Measurements from ENCODE around the gene TRIM13. TPM values are rescaled to one million over a fixed set of nuclear protein-coding genes. Genes with fewer than 3 reads are reported as not detected.
"Not testable (repeated sequence)": the region's sequence is repeated elsewhere in the genome, so short reads cannot be mapped to it uniquely, and the experiment has no call there.

The TRIM13 gene, protein sequence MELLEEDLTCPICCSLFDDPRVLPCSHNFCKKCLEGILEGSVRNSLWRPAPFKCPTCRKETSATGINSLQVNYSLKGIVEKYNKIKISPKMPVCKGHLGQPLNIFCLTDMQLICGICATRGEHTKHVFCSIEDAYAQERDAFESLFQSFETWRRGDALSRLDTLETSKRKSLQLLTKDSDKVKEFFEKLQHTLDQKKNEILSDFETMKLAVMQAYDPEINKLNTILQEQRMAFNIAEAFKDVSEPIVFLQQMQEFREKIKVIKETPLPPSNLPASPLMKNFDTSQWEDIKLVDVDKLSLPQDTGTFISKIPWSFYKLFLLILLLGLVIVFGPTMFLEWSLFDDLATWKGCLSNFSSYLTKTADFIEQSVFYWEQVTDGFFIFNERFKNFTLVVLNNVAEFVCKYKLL
- total RNA-seq = 10 to 100 TPM; 10.6 to 12.9 TPM

DNA sequence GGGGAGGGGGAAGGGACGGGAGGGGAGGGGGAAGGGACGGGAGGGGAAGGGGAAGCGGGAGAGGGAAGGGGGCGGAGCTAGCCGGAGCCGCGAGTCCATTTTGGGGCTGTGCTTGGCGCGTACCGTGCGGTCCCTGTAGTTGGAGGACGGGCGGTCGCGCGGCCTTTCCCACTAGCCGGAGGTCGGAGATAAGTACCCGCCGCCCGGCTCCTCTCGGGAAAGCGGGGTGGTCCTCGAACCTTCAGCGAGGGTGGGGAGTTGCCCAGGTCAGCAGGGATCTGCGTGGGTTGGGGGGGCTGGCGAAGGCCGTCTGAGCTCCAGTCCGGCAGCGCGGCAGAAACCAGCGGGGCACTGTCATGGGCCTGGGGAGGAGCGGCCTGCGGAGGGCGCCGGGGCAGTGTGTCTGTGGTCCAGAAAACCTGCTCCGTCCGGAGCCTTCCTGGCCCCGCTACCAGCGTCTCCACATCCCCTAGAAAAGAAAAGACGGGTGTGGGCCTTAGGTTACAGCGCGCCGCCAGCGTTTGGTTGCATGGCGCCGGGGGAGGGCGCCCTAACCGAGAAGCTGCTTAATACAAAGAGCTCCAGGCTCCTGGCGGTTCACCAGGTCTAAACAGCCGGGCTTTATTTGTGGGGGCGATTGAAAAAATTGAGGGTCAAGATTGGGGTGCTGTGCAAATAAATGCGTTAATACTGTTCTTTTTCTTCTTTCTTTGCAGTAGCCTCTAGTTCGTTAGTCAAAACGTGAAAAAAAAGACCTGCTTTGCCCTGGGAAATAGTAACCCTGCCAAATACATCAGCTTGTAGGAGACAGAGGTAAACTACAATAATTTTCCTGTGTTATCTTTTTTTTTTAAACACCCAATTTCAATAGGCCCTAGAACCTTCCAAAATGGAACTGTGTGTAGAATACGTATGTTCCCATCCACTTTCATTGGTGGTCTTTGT, at the start of gene TRIM13:
TRIM13 (plus strand) TSS at position 92 of the 945 bp plus-strand sequence. CDS start 14,899 bp downstream, outside the sequence.
- Mint-ChIP-seq H3K27me3 (no peaks in the 10 kb centered on the region), H3K36me3 (ENCODE audit: low read depth) (peaks cover 23% of the 10 kb centered on the region), H3K9me3 (ENCODE audit: low read depth) (no peaks in the 10 kb centered on the region), H3K4me3 (peak within 1 kb of the TSS; percentile 77), H3K4me1 (peaks cover 47% of the 10 kb centered on the region), H3K27ac (peak within 1 kb of the TSS; percentile 76)
- intact Hi-C loops (cut with DNase I, micrococcal nuclease) = loop anchor here (1.0 to 5.0 kb wide), 16 partner anchors 61 to 1805 kb away; partner anchors contain the start of genes SPRYD7 (in 2 of the 2), CAB39L (in 1 of the 2), DHRS12 (in 1 of the 2) and EBPL (in 1 of the 2)
- ATAC-seq (peak; percentile 86), DNase-seq (peak; percentile 90)
- POLR2A ChIA-PET = interaction anchor here (0.6 to 1.5 kb wide), 19 partner anchors 17 to 918 kb away, joined by 3 to 16 read pairs (median 5); partner anchors contain the start of genes KPNA3 and SPRYD7
- CTCF ChIA-PET = interaction anchor here (0.6 to 3.8 kb wide), 33 partner anchors 9 to 915 kb away, joined by 3 to 29 read pairs (median 4); partner anchors contain the start of genes KCNRG, KPNA3, PHF11 and RNASEH2B

DNA sequence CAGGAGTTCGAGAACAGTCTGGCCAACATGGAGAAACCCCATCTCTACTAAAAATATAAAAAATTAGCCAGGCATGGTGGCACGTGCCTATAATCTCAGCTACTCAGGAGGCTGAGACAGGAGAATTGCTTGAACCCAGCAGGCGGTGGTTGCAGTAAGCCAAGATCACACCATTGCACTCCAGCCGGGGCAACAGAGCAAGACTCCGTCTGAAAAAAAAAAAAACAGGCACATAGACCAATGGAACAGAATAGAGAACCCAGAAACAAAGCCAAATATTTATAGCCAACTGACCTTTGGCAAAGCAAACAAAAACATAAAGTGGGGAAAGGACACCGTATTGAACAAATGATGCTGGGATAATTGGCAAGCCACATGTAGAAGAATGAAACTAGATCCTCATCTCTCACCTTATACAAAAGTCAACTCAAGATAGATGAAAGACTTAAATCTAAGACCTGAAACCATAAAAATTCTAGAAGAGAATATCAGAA, 48.0 kb upstream of the TRIM13 start:
- H3K36me3 Mint-ChIP-seq (ENCODE audit: low read depth); POLR2A ChIA-PET; H3K4me1 Mint-ChIP-seq; H3K27me3 Mint-ChIP-seq; ATAC-seq; intact Hi-C loops (cut with DNase I, micrococcal nuclease); CTCF ChIA-PET; H3K27ac Mint-ChIP-seq; DNase-seq; H3K9me3 Mint-ChIP-seq (ENCODE audit: low read depth); H3K4me3 Mint-ChIP-seq: not testable (repeated sequence)

DNA sequence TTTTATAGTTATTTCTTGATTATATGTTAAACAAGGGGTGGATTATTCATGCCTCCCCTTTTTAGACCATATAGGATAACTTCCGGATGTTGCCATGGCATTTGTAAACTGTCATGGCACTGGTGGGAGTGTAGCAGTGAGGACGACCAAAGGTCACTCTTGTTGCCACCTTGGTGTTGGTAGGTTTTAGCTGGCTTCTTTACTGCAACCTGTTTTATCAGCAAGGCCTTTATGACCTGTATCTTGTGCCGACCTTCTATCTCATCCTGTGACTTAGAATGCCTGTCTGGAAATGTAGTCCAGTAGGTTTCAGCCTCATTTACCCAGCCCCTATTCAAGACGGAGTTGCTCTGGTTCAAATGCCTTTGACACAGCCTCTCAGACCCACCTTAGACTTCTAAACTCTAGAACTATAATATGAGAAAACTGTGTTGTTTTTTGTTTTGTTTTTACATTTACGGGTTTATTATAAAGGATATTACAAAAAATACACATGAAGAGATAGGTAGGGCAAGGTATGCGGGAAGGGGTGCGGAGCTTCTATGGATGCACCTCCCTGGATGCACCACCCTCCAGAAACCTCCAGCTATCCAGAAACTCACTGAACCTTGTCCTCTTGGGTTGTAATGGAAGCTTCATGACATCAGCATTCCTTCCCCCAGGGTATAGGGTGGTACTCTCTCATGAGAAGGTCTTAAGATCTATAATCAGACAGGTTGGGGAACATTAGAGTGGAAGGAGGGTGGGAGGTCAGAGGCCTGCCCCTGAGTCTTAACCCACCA, 44.9 kb upstream of the TRIM13 start:
- intact Hi-C loops (cut with DNase I, micrococcal nuclease) = no loop called here
- DNase-seq (no peak), ATAC-seq (no peak)
- ChIA-PET CTCF (interaction anchor here (0.7 kb wide), 1 partner anchor 55 kb away, joined by 3 read pairs; no protein-coding TSS in a partner anchor), POLR2A (no interaction called here)
- H3K27ac Mint-ChIP-seq = no peak overlapping the region
- H3K9me3 Mint-ChIP-seq (ENCODE audit: low read depth) = no peaks in the 10 kb centered on the region
- no peaks in the 10 kb centered on the region for H3K4me1 Mint-ChIP-seq
- H3K4me3 Mint-ChIP-seq = no peak overlapping the region
- H3K36me3 Mint-ChIP-seq (ENCODE audit: low read depth) = no peaks in the 10 kb centered on the region
- H3K27me3 Mint-ChIP-seq = no peaks in the 10 kb centered on the region

DNA sequence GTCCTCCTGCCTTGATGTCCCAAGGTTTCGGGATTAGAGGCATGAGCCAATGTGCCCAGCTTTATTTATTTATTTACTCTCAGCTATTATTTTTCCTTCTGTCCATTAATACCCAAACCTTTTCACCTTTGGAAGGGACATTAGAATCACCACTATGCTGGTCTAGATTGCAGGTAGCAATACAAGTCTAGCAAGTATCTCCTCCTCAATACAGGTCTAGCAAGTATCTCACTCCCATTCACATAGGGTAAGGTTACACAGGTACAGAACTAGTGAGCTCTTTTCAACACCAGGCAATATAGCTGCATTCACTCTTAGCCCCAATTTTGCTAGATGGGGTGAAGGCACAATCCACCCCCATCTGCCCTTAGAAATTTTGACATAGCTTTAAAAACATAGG, 43.3 kb upstream of the TRIM13 start:
- ChIA-PET POLR2A (no interaction called here), CTCF (interaction anchor here (0.9 to 1.2 kb wide), 2 partner anchors 23 to 97 kb away, joined by 4 to 5 read pairs; no protein-coding TSS in a partner anchor)
- H3K4me1 Mint-ChIP-seq = no peaks in the 10 kb centered on the region
- H3K27me3 Mint-ChIP-seq = no peaks in the 10 kb centered on the region
- H3K36me3 Mint-ChIP-seq (ENCODE audit: low read depth) = no peaks in the 10 kb centered on the region
- intact Hi-C loops (cut with DNase I, micrococcal nuclease) = no loop called here
- no peak for DNase-seq
- no peak for ATAC-seq
- H3K27ac Mint-ChIP-seq = no peak overlapping the region
- H3K4me3 Mint-ChIP-seq = no peak overlapping the region
- H3K9me3 Mint-ChIP-seq (ENCODE audit: low read depth) = no peaks in the 10 kb centered on the region

DNA sequence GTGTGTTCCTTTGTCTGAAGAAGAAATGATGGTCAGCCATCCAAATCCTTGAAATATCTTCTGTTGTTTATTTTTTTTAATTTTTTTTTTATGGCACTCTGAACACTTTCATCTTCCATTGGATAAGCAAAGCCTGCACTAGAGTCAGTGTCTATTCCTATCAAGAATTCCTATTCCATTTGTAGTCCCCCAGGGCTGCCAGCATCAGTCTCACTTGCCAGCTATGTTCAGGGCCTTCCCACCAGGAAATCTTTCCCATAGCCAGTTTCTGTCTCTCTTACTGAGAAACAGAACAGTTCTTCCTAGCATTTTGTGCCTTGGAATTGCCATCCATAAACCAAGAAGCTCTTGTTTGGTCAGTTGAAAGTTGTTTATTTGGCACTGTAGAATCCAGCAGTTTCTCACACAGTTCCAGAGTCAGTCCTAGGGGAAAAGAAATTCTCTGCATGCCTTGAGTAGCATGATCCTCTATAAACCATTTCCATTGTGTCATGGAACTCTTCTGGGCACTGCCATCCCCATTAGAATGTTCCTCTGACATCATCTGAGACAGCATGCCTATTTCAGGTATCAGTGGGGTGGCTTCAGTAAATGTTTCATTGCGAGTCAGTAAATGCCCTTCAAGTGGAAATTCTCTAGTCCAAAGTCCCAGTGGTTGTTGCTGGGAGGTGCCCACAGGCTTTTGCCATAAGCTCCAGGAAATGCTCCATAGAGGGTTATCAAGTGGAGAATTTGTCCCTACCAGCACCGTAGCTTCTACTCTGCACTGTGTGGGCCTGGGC, 42.0 kb upstream of the TRIM13 start:
- ChIA-PET CTCF (no interaction called here), POLR2A (no interaction called here)
- Mint-ChIP-seq H3K9me3 (ENCODE audit: low read depth) (no peaks in the 10 kb centered on the region), H3K36me3 (ENCODE audit: low read depth) (no peaks in the 10 kb centered on the region), H3K4me1 (no peaks in the 10 kb centered on the region), H3K27me3 (no peaks in the 10 kb centered on the region), H3K27ac (no peak overlapping the region), H3K4me3 (no peak overlapping the region)
- DNase-seq = no peak
- no peak for ATAC-seq
- intact Hi-C loops (cut with DNase I, micrococcal nuclease) = no loop called here

DNA sequence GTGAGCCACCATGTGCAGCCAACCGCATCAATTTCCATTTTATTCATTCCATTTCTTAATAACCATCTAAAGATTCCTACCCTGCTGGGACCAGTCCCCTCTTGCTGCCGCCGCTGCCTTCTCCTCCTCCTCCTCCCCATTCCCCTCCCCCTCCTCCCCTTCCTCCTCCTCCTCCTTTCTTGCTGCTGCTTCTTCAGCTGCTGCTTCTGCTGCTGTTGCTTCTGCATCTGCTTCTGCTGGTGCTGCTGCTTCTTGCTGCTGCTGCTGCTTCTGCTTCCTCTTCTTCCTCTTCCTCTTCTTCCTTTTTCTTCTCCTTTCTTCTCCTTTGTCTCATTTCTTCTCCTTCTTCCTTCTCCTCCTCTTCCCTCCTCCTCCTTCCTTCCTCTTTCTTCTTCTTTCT, 40.7 kb upstream of the TRIM13 start:
- Mint-ChIP-seq H3K4me3 (no peak overlapping the region), H3K36me3 (ENCODE audit: low read depth) (no peaks in the 10 kb centered on the region), H3K9me3 (ENCODE audit: low read depth) (peaks cover 3% of the 10 kb centered on the region), H3K27ac (no peak overlapping the region), H3K27me3 (no peaks in the 10 kb centered on the region), H3K4me1 (no peaks in the 10 kb centered on the region)
- DNase-seq (no peak), ATAC-seq (no peak)
- ChIA-PET POLR2A (no interaction called here), CTCF (interaction anchor here (0.6 kb wide), 1 partner anchor 1012 kb away, joined by 3 read pairs; no protein-coding TSS in a partner anchor)
- intact Hi-C loops (cut with DNase I, micrococcal nuclease) = no loop called here

DNA sequence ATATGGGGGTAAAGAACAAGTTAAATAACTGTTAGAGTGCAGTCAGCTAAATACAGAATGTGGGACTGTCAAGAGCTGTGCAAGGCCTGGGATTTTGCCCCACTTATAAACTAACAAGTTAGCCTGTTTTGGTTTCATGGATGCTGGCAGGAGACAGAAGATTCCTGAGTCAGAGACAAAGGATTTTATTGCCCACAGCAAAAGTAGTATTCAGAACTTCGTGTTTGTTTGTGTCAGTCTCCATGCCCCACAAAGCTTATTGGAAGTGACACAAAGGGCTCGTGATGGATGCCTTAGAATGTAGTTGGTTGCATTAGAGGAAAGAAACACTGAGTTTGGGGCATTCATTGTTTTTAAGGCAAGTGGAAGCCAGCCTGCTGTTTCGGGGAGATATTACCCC, 38.5 kb upstream of the TRIM13 start:
- ATAC-seq = no peak
- Mint-ChIP-seq H3K4me3 (no peak overlapping the region), H3K36me3 (ENCODE audit: low read depth) (no peaks in the 10 kb centered on the region), H3K9me3 (ENCODE audit: low read depth) (peaks cover 6% of the 10 kb centered on the region), H3K27ac (no peak overlapping the region), H3K27me3 (no peaks in the 10 kb centered on the region), H3K4me1 (no peaks in the 10 kb centered on the region)
- intact Hi-C loops (cut with DNase I, micrococcal nuclease) = no loop called here
- no peak for DNase-seq
- POLR2A ChIA-PET = no interaction called here
- CTCF ChIA-PET = no interaction called here

DNA sequence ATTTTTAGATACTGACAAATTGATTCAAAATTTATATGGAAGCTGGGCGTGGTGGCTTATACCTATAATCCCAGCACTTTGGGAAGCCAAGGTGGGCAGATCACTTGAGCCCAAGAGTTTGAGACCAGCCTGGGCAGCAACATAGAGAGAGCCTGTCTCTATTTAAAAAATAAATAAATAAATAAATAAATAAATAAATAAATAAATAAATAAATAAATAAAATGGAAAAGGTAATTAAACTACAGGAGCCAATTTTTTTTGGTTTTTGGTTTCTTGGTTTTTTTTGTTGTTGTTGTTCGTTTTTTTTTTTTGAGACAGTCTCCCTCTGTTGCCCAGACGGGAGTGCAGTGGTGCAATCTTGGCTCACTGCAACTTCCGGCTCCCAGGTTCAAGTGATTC, 29.4 kb upstream of the TRIM13 start:
- H3K9me3 Mint-ChIP-seq (ENCODE audit: low read depth) = peaks cover 18% of the 10 kb centered on the region
- H3K27me3 Mint-ChIP-seq = no peaks in the 10 kb centered on the region
- peaks cover 8% of the 10 kb centered on the region for H3K36me3 Mint-ChIP-seq (ENCODE audit: low read depth)
- no peak for DNase-seq
- ChIA-PET POLR2A (no interaction called here), CTCF (no interaction called here)
- no peak for ATAC-seq
- H3K4me1 Mint-ChIP-seq = no peaks in the 10 kb centered on the region
- no peak overlapping the region for H3K27ac Mint-ChIP-seq
- no peak overlapping the region for H3K4me3 Mint-ChIP-seq
- intact Hi-C loops (cut with DNase I, micrococcal nuclease) = no loop called here

DNA sequence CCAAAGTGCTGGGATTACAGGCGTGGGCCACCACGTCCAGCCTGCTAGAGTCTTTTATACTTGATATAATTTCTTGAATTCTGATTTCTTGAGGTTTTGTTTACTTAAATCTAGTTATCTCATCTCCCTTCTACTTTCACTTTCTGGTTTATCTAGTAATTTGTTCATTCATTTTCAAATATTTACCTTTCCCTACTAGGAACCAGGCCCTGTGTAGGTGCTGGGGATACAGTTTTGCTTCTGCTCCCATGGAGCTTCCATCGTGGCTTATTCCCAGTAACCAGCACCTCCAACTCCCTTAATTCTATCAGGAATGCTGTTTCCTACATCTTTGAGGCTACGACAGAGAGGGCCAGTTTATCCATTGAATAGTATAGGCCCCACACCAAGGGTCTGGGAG, 24.1 kb upstream of the TRIM13 start:
- Mint-ChIP-seq H3K27ac (no peak overlapping the region), H3K4me3 (no peak overlapping the region), H3K36me3 (ENCODE audit: low read depth) (no peaks in the 10 kb centered on the region), H3K4me1 (no peaks in the 10 kb centered on the region), H3K9me3 (ENCODE audit: low read depth) (no peaks in the 10 kb centered on the region), H3K27me3 (no peaks in the 10 kb centered on the region)
- ATAC-seq = no peak
- ChIA-PET CTCF (no interaction called here), POLR2A (no interaction called here)
- intact Hi-C loops (cut with DNase I, micrococcal nuclease) = no loop called here
- no peak for DNase-seq

DNA sequence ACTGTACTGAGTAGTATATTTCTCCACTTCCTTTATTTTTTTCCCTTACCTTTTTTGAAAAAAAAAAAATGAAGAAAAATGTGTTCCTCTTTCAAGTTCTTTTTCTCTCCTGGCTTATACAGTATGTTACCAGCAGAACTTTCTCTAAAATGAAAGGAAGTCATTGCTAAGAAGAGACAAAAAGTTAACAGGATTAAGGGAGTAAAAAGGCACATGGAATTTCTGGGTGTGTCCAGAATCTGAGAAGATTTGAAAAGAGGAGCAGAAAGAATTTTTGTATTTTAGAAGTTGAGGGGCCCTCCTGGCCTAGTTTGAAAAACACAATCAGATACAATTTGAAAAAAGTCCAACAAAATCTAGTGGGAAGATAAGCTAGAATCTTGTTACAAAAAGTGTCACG, 21.0 kb upstream of the TRIM13 start:
- no peak overlapping the region for H3K4me3 Mint-ChIP-seq
- CTCF ChIA-PET = interaction anchor here (0.5 to 2.8 kb wide), 24 partner anchors 10 to 1095 kb away, joined by 3 to 19 read pairs (median 4); partner anchors contain the start of genes SPRYD7 and TRIM13
- H3K4me1 Mint-ChIP-seq = no peaks in the 10 kb centered on the region
- POLR2A ChIA-PET = no interaction called here
- DNase-seq = no peak
- H3K9me3 Mint-ChIP-seq (ENCODE audit: low read depth) = no peaks in the 10 kb centered on the region
- H3K27me3 Mint-ChIP-seq = no peaks in the 10 kb centered on the region
- no peak overlapping the region for H3K27ac Mint-ChIP-seq
- no peak for ATAC-seq
- intact Hi-C loops (cut with DNase I, micrococcal nuclease) = loop anchor here (1.0 to 5.0 kb wide), 6 partner anchors 291 to 1094 kb away; no protein-coding TSS in a partner anchor
- no peaks in the 10 kb centered on the region for H3K36me3 Mint-ChIP-seq (ENCODE audit: low read depth)

All from activated CD4-positive, alpha-beta T cell treated with anti-CD3 and anti-CD28 coated beads for 36 hours (primary cell).